HG03175 (cell line): Measurements from ENCODE around the gene PLLP.

Experiments used
- ATAC-seq: cut with Tn5 transposase; IDR thresholded peaks from one replicate; pipeline ENCODE4 v1.9.1; 2021; ENCODE audit warnings: mild to moderate bottlenecking, moderate library complexity; ENCODE audit not compliant: unreplicated experiment

Gene PLLP

DNA sequence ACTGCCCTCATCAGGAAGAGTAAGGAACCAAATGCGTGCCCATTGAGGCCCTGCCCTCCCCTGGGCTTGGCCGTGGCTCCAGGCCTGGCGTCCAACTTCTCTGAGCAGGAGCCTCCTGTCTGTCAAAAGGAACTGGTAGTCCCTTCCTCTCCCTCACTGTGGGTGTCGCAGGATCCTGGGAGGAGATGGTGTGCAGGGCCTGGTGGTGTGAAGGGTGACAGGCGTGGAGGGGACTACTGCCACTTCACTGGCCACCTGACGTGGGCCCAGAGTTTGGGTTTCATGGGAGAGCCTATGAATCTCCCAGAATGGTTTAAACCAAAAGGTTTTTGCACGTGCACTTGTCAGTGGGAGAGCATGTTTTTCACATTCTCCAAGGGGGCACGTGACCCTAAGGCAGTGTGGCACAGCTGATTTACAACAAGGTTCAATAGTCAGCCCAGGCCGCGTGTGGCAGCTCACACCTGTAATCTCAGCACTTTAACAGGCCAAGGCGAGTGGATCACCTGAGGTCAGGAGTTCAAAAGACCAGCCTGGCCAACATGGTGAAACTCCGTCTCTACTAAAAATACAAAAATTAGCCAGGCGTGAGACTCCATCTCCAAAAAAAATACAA lies 26.9 kb downstream of the PLLP start:
- ATAC-seq, result no peak

DNA sequence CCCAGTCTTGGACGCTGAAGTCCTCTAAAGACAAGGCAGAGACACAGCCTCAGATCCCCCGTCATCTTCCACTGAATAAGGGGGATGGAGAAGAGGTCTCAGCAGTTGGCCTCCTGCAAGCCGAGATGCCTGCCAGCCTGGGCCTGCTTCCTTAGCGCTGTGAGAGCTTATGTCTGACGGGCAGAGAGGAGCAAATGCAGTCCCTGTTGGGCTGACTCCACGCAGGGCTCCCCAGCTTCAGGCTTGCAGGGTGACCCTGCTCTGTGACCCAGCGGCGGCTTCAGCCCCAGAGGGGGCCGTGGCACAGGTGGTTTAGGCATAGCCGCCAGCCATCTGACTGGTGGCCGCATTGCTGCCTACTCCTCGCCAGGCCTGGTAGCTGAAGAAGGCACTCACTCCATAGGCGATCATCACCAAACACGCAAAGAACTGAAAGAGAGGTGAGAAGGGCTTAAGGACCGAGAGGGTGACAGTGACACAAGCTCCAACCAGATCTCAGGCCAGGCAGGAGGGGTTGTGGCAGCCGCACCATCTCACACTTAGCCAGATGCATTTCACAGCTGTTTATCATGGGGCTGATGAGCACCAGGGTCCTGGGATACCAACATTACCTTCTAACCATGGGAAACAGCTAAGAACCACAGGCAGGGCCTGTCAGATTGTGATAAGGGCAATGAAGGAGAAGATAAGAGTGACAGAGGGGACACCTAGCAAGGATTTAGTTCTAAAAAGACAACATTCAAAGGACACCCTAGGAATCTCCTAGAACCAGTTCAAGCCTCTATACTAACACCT lies 27.7 kb downstream of the PLLP start:
- no peak for ATAC-seq

GRCh38 chr16:57255686-57256415 lies 28.6 kb downstream of the PLLP start:
- ATAC-seq, result no peak

- ATAC-seq, result no peak
These were observed 31.0 kb downstream of the PLLP start for GRCh38 chr16:57253466-57253865.

DNA sequence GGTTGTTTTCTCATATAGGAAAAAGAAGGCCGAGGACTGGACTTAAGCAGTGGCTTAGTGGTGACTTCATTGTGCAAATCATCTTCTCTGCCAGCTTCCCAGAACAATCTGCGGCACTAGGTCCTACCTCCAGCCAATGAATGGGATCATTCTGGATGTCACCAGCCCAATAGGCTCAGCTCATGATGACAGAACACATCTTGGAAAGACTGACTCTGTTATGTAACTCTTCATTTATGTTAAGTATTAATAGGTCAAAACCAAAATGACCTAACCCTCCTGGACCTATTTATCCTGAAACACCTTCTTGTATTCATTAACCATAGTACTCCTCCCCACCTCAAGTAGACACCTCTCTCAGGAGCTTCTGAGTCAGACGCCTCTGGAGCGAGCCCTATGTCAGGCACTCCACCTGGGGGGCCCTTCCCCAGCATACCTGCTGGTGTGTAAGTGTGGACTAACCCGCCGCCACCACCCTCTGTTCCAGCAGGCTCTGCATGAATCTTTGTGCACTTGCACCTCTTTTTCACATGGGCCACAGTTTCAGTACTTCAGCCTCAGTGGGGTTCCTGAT lies 32.2 kb downstream of the PLLP start:
- ATAC-seq, result no peak

DNA sequence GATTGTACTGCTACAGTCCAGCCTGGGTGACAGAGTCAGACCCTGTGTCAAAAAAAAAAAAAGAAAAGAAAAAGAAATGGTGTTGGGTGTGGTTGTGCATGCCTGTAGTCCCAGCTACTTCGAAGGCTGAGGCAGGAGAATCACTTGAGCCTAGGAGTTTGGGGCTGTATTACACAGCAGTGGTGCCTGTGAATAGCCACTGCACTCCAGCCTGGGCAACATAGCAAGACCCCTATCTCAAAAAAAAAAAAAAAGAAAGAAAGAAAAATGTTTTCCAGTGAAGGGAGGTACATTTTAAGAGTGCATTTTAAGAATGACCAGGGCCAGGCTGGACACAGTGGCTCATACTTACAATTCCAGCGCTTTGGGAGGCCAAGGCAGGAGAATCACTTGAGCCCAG lies 33.1 kb downstream of the PLLP start:
- ATAC-seq, result no peak

- ATAC-seq, result peak; percentile 23
These were observed 38.9 kb downstream of the PLLP start for GRCh38 chr16:57245472-57246113.

DNA sequence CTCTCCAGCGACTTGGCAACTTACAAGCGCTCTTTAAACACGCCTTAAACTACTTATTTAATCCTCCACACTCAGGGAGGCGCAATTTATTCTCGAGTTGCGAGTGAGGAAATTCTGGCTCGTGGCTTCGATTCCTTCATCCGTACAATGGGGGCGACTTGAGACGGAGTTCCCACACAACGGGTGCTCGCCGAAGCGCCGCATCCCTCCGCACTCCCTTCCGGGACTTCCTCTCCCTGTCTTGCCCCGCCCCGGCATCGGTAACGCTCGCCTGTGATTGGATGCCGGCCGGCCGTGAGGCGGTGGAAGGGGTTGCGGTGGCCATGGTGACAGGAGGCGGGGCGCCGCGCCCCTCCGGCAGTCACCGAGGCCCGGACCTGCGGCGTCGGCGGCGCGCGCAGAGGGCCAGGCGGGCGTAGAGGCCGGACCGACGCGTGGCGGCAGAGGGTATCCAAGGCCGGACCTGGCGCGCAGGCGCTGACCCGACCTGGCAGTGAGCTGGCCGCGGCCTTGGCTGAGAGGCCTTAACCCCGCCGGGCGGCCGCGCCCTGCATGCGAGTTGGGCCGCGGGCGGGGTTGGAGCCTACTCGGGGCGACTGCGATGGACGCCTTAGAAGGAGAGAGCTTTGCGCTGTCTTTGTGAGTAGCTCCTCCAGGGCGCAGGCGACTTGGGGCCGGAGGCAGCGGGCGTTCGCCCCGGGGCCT lies 39.6 kb downstream of the PLLP start, which contains the start of gene ARL2BP:
ARL2BP (plus strand) TSS at position 493 of the 705 bp plus-strand sequence; CDS start at position 602, 109 bp downstream.
- peak; percentile 94 for ATAC-seq

GRCh38 chr16:57244463-57244766 lies 40.1 kb downstream of the PLLP start:
- peak; percentile 18 for ATAC-seq

DNA sequence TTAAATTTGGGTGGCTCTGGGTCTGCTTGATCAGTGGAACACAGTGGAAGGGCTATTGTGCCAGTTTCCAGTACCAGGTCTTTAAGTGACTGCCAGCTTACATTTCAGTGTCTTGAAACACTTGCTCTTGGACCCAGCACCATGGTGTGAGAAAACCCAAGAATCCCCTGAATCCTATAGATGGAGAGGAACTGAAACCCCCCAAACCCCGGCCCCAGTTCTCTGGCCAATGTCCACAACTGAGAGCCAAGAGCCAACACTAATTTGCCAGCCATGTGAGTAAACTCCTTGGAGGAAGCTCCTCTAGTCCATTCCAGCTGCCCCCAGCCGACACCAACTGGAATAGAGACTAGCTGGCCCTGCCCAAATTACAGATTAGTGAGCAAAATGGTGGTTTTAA lies 41.8 kb downstream of the PLLP start:
- no peak for ATAC-seq

DNA sequence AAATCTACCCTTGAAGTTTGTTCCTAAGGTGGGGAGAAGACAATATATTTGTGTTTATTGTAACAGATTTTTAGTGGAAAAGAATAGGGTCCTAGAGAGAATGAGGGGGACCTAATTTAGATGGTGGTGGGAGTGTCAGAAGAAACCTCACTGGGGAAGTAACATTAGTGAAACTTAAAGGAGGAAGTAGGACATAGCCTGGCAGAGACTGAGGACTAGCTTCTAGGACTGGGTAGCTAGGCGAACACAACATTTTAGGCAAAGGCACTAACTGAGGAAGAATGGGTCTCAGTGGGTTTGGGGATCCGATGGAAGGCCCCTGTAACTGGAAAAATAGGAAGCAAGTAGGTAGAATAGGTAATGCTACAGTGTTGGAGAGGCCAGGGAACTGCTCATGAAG lies 43.6 kb downstream of the PLLP start:
- ATAC-seq, result no peak

DNA sequence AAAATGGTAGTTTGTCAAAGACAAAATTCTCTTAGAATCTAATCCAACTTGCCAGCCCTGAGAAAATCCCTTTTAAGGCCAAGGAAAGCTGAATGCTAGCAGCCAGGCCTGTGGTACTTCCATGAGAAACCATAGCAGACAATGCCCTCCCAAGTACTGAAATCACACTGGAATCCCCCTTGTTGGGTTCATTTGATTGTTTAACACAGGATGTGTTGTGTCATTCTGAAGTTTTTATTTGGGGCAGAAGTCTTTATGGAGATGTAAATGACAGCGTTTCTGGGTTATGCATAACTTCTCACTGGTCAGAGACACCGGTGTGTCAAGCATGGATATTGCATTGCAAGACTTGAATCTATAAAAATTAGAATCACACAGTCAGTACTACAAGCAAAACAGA lies 45.4 kb downstream of the PLLP start:
- ATAC-seq, result no peak

DNA sequence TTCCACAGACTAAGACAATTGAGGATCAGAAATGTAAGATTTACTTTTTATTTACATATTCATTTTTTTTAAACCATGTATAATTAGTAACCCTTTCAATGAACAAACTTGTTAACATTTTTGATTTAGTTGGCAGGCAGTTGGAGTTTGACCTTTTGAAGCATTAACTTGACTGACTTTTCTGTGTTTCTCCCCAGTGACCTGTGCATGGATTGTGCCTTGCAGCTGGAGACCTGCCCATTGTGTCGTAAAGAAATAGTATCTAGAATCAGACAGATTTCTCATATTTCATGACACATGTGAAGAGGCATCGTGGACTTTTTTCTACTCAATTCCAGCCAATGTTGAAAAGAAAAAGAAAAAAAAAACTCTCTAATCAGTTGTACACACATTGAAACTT lies 45.8 kb downstream of the PLLP start:
- ATAC-seq, result no peak

DNA sequence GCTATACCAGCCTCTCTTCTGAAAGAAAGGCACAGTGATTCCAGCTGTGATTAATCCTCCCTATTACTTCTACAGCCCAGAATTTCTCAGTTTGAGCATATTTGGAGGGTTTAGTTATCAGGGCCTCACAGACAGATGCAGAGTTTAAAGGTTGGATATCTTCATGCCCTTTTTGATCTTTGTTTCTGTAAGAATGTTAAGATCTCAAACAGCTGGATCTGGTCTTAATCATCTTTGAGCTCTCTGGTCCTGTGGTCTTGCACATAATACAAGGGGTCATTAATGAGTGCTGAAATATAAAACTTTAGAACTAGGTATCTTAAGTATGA lies 48.5 kb downstream of the PLLP start:
- ATAC-seq, result no peak

GRCh38 chr16:57235128-57236021 lies 49.1 kb downstream of the PLLP start:
- no peak for ATAC-seq

DNA sequence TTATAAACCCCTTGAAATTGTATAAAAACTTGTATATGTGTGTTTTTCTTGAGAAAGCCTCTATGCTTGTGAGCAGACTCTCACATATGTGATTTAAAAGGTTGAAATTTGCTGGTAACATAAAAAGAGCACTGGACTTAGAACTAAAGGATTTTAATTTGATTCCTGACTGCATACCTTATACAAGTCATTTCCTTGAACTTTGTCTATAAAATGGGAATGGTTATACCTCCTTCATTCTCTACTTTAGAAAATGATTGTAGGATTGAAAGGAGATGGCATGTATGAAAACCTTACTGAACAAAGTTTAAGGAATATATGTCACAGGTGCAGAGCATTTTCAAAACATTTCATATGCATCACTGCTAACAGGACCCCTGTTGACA lies 49.8 kb downstream of the PLLP start:
- no peak for ATAC-seq

DNA sequence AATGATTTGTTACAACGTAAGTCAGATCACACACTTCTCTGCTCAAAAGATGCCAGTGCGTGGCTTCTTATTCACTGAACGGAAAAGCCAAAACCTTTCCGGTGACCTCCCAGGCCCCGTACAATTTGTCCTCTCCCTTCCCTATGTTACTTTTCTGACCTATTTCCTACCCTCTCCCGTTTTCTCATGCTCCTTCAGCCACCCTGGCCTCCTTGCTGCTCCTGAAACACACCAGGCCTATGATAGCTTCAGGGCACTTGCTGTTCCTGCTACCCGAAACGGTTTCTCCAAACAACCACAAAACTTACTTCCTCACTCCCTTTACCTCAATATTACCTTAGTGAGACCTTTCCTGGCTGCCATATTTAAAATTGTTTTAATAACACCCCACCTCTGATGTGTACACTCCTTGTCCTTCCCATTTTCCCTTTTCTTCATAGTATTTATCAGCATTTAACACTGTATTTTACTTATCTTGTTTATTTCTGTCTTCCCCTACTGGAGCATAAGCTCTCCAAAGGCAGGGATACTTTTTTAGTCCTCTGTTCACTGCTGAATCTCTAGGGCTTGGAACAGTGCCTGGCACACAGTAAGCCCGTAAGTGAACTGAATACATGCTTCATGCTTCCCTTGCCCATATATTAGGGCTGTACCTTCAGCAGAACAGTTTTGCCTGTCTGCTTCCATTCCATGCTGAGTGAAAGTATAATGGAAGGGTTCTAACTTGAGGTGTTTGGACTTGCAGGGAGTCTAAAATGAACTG lies 50.3 kb downstream of the PLLP start:
- no peak for ATAC-seq

DNA sequence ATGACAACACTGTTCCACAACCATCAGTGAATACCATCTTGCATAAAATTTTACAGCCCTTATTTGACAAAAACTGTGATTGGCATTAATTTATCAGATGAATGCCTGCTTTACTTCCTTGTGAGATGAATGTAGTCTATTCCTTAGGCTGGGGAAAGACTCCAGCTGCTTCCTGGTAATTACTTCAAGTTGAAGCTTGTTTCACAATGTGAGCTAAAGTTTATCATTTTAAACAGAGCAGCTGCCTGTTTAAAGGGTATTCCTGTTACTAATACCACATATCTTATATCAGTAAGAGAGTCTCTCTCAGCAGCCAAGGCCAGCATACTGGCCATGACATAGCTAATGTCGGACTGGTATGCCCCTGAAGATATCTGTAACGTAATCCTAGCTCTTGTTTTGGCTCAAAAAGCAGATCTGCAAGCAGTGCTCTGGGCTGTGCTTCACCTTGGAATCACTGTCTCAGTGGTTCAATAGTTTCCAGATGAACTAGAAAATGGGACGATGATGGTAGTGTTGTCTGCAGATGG lies 52.6 kb downstream of the PLLP start:
- ATAC-seq, result no peak

DNA sequence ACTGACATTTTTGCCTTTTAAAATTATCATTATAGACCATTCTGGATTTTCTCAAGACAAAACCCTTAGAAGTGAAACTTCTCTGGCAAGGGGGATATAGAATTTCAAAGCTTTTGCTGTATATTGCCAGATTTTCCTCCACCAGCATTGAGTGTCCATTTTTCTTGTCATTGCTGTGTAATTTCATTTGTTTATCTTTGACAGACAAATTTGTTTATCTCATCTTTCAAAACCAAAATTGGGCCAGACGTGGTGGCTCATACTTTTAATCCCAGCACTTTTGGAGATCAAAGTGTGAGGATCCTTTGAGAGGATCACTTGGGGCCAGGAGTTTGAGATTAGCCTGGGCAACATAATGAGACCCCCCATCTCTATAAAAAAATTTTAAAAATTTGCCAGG lies 55.4 kb downstream of the PLLP start:
- ATAC-seq, result no peak
